Measurements from ENCODE around the gene TRIM44. TPM values are rescaled to one million over a fixed set of nuclear protein-coding genes. Genes with fewer than 3 reads are reported as not detected.

TRIM44 gene, protein sequence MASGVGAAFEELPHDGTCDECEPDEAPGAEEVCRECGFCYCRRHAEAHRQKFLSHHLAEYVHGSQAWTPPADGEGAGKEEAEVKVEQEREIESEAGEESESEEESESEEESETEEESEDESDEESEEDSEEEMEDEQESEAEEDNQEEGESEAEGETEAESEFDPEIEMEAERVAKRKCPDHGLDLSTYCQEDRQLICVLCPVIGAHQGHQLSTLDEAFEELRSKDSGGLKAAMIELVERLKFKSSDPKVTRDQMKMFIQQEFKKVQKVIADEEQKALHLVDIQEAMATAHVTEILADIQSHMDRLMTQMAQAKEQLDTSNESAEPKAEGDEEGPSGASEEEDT
- 62.8 TPM for total RNA-seq
- long read RNA-seq, full-length matches to known transcripts, result 202 of 241 reads
- long read RNA-seq, partial matches to known transcripts, result 13 of 241 reads
- long read RNA-seq, other reads (novel, unspliced or antisense), result 26 of 241 reads

DNA sequence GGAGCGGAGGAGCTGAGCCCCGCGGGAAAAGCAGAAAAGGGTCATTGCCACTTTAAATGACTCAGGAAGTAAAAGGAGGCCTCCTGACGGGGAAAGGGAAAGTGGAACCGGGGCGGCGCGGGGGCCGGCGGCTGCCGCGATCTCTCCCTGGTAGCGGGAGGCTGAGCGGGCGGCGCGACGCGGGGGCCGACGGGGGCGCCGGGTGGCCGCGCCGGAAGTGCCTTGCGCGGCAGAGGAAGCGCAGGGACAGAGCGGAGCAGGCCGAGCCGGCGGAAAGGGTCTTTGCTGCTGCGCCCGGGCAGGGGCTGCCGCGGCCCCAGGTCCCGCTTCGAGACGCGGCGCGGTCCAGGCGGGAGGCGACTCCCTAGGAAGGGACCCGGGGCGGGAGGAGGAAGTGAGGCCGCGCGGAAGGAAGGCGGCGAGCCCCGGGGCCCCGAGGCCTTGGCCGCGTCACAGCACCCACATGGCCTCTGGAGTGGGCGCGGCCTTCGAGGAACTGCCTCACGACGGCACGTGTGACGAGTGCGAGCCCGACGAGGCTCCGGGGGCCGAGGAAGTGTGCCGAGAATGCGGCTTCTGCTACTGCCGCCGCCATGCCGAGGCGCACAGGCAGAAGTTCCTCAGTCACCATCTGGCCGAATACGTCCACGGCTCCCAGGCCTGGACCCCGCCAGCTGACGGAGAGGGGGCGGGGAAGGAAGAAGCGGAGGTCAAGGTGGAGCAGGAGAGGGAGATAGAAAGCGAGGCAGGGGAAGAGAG is at the start of gene TRIM44:
TRIM44 (plus strand) TSS at position 127 of the 759 bp plus-strand sequence; CDS start at position 464, 337 bp downstream.
- ATAC-seq (peak; percentile 96 to 98), DNase-seq (peak; percentile 91)
- H3K9me3 ChIP-seq, result peaks cover 30% of the 10 kb centered on the region
- H3K4me3 ChIP-seq, result peak within 1 kb of the TSS; percentile 82
- H3K4me1 ChIP-seq, result peaks cover 24% of the 10 kb centered on the region
- H3K36me3 ChIP-seq, result no peaks in the 10 kb centered on the region
- TF ChIP-seq, protein P1, sequence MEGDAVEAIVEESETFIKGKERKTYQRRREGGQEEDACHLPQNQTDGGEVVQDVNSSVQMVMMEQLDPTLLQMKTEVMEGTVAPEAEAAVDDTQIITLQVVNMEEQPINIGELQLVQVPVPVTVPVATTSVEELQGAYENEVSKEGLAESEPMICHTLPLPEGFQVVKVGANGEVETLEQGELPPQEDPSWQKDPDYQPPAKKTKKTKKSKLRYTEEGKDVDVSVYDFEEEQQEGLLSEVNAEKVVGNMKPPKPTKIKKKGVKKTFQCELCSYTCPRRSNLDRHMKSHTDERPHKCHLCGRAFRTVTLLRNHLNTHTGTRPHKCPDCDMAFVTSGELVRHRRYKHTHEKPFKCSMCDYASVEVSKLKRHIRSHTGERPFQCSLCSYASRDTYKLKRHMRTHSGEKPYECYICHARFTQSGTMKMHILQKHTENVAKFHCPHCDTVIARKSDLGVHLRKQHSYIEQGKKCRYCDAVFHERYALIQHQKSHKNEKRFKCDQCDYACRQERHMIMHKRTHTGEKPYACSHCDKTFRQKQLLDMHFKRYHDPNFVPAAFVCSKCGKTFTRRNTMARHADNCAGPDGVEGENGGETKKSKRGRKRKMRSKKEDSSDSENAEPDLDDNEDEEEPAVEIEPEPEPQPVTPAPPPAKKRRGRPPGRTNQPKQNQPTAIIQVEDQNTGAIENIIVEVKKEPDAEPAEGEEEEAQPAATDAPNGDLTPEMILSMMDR (IDR thresholded peaks at IDR 0.05), result no peak
- H3K27ac ChIP-seq, result peak within 1 kb of the TSS; percentile 98
- intact Hi-C loops (cut with DNase I), result no loop called here
- no peaks in the 10 kb centered on the region for H3K27me3 ChIP-seq (ENCODE audit: low read depth)

DNA sequence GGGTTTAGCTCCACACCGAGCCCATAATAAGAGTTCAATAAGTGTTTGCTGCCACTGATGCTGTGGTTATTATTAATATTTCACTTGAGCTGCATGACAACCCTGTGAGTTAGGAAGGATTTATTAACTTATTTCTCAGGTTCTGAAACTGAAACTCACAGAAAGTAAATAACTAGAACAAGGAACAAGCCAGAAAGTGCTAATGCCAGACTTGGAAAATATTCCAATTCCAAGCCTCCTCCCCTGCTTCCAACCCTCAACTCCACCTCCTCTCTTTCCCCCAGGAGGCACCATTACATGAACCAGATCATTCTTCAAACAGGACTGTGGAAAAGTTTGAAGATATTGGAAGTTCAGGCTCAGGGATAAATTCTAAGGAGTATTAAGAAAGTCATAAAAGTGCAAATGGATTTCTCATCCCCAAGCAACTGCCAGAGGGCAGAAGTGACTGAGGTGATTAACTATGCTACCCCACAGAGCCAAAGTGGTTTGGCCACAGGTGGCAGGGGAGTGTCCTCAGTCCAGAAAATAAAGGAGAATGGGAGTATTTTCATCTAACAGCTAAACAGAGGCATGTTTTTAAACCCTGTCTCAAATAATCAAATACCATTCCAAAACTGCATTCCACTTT is 47.5 kb upstream of the TRIM44 start:
- peaks cover 13% of the 10 kb centered on the region for H3K4me1 ChIP-seq
- TF ChIP-seq, protein P1 (IDR thresholded peaks at IDR 0.05), result no peak
- H3K4me3 ChIP-seq, result no peak overlapping the region
- intact Hi-C loops (cut with DNase I), result loop anchor here (5.0 kb wide), 1 partner anchor 642 kb away; no protein-coding TSS in a partner anchor
- no peaks in the 10 kb centered on the region for H3K9me3 ChIP-seq
- H3K27me3 ChIP-seq (ENCODE audit: low read depth), result peaks cover 14% of the 10 kb centered on the region
- ATAC-seq, result no peak
- H3K27ac ChIP-seq, result no peak overlapping the region
- DNase-seq, result no peak
- H3K36me3 ChIP-seq, result no peaks in the 10 kb centered on the region

DNA sequence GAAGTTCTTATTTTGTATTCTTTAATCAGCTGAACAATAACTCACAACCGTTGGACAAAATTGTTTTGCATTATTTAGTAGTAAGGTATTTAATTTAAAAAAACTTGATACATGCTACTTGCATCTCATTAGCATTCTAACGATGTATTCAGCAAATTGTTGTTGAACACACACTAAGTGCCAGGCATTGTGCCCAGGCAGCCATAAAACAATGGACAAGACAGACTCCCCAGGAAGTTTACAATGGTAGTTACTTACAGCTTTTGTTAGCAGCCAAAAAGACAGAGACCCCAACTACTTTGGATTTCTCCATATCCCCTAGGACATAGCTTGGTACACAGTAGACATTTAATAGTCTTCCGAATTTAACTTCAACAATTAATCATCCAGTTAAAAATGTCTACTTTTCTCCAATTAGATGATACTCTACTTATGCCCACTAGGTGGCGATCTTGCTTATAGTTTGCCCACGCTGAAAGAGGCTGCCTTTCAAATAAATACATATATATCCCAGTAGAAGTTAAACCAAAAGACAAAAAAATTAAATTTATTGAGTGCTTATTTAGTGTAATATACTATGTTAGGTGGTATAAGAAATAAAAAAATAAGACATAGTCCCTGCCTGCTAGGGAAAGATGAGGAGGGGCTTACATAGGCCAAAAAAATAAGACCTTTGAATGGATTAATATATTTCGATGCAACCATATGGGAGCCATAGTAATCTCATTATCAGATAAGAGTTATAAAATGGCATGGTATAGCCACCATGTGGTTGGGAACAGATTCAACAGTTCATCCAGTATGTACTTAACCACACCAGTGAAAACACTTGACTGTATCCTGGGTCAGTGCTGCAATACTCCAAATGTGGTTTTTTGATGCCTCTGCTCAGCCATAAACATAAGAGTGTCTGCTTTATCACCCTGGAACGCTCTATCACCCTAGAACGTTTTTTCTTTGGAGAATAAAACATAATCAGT is 46.4 kb upstream of the TRIM44 start:
- intact Hi-C loops (cut with DNase I), result loop anchor here (5.0 kb wide), 1 partner anchor 641 kb away; no protein-coding TSS in a partner anchor
- peaks cover 26% of the 10 kb centered on the region for H3K27me3 ChIP-seq (ENCODE audit: low read depth)

DNA sequence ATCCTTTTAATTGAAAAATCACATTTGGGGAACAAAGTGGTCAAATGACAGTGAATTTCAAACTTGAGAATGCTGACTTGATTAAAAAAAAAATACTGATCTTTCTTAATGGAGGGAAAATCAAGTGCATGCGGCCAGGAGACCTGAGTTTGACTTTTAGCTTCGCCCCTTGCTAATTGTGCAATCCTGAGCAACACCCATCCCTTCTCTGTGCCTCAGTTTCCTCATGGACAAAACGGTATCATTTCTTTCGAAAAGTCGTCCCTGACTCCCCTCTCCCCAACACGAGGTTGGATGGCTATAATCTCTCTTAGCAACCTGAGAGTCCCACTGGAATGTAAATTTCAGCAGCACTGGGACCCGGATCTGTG is 45.3 kb upstream of the TRIM44 start:
- peaks cover 18% of the 10 kb centered on the region for H3K4me1 ChIP-seq
- no peaks in the 10 kb centered on the region for H3K9me3 ChIP-seq
- peak overlapping the region; percentile 65 for H3K4me3 ChIP-seq
- TF ChIP-seq, protein P1 (IDR thresholded peaks at IDR 0.05), result no peak
- no peaks in the 10 kb centered on the region for H3K36me3 ChIP-seq
- intact Hi-C loops (cut with DNase I), result loop anchor here (5.0 kb wide), 1 partner anchor 640 kb away; no protein-coding TSS in a partner anchor
- no peak overlapping the region for H3K27ac ChIP-seq
- peaks cover 29% of the 10 kb centered on the region for H3K27me3 ChIP-seq (ENCODE audit: low read depth)
- no peak for DNase-seq
- no peak for ATAC-seq

More for the DNA sequence above, 46.4 kb upstream of the TRIM44 start:
- no peak for DNase-seq
- TF ChIP-seq, protein P1 (IDR thresholded peaks at IDR 0.05), result peak; percentile 70
- ATAC-seq, result peak; percentile 22 to 52
- no peaks in the 10 kb centered on the region for H3K36me3 ChIP-seq
- H3K9me3 ChIP-seq, result no peaks in the 10 kb centered on the region
- H3K4me1 ChIP-seq, result peaks cover 18% of the 10 kb centered on the region
- no peak overlapping the region for H3K4me3 ChIP-seq
- no peak overlapping the region for H3K27ac ChIP-seq
